C4-2B (cell line): ENCODE results near the gene YPEL1.

Source experiments
- H3K27ac ChIP-seq: fragments of 450-650 bp; 2 replicates; pipeline ENCODE4 v1.5.1; 2017
- ZFX ChIP-seq: fragments of 450-650 bp; IDR thresholded peaks from 2 replicates; pipeline ENCODE4 v1.6.1; 2017
- TF ChIP-seq, protein P1 (sequence below): fragments of 450-650 bp; conservative IDR thresholded peaks from 2 replicates; pipeline ENCODE4 v1.5.1; 2017; ENCODE audit warnings: mild to moderate bottlenecking

Gene YPEL1

DNA sequence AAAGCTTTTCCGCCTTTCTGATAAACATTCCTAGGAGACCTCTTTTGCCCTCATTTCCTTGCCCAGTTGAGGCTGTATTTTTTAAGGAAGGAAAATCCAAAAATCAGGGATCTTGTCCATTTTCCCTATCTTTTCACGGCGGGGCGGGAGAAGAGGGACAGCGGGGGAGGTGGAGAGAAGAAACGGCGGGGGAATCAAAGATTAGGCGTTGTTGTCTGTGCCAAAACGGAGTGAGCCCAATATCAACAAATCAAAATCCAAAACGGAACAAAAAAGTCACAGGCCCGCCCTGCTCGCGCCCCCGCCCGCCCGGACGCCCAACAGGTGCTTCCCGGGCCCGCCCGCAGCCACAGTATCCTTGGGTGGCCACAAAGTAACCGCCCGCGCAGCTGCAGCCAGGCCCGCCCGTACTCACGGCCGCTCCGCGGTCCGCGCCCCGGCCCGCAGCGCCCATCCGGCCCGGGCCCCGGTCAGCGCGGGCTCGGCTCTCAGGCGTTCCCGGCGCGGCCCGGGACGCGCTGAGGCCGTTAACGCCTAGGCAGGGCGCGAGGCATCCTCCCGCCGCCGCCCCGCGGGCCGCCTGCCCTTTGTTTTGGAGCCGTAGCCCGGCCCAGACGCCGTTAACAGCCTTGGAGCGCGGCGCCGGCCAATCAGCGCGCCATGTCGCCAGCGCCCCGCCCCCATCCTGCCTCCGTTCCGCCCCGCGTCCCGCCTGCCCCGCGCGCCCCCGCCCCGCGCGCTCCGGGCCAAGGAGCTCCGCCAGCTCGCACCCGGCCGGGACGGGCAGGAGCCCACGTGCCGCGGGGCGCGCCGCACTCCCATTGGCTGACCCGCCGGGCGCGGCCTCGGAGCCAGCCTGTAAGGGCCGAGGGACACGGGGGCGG lies at the start of gene YPEL1:
Gene YPEL1, minus strand, starts transcription at position 595 of the 884 bp plus-strand sequence. CDS start 25,050 bp downstream, outside the sequence.
- TF ChIP-seq, protein P1, sequence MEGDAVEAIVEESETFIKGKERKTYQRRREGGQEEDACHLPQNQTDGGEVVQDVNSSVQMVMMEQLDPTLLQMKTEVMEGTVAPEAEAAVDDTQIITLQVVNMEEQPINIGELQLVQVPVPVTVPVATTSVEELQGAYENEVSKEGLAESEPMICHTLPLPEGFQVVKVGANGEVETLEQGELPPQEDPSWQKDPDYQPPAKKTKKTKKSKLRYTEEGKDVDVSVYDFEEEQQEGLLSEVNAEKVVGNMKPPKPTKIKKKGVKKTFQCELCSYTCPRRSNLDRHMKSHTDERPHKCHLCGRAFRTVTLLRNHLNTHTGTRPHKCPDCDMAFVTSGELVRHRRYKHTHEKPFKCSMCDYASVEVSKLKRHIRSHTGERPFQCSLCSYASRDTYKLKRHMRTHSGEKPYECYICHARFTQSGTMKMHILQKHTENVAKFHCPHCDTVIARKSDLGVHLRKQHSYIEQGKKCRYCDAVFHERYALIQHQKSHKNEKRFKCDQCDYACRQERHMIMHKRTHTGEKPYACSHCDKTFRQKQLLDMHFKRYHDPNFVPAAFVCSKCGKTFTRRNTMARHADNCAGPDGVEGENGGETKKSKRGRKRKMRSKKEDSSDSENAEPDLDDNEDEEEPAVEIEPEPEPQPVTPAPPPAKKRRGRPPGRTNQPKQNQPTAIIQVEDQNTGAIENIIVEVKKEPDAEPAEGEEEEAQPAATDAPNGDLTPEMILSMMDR: no peak
- peak; percentile 17; the same call in 1 of the 2 replicates for TF ChIP-seq ZFX
- peak within 1 kb of the TSS; percentile 60 for H3K27ac ChIP-seq

- no peak for TF ChIP-seq ZFX
- TF ChIP-seq, protein P1: no peak
- H3K27ac ChIP-seq: no peak overlapping the region
These were observed 44.7 kb upstream of the YPEL1 start for GRCh38 chr22:21780259-21780658.

- no peak overlapping the region for H3K27ac ChIP-seq
- no peak for TF ChIP-seq ZFX
- TF ChIP-seq, protein P1: no peak
These were observed 43.9 kb upstream of the YPEL1 start for GRCh38 chr22:21779444-21779843.

DNA sequence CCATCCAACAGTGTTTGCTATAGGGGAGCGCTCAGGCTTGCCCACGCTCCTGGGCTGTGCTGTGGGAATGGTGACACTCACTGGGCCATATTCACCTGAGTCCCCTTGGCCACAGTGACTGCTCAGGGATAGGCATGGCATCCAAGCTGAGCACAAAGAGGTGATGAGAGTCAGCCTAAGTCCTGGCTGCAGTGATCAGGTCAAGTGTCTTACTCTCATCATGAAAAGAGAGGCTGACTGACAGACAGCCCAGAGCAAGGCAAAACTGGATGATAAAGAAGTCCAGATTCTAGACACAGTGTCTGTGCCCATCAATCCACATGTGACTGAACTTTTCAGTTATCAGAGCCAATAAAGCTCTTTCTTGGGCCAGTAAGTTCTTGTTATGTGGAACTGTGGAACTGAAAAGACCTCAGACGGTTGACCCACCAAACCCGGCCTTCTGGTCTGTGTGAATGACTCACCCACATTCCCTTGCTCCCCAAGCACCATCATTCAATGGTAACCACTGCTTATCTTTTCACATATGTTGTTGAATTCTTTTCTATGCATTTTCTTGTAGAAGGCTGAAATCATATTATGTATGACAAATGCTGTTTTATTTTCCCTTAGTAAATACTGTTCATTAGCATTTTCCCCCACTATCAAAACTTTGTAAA lies 43.2 kb upstream of the YPEL1 start:
- TF ChIP-seq ZFX: no peak
- TF ChIP-seq, protein P1: no peak

DNA sequence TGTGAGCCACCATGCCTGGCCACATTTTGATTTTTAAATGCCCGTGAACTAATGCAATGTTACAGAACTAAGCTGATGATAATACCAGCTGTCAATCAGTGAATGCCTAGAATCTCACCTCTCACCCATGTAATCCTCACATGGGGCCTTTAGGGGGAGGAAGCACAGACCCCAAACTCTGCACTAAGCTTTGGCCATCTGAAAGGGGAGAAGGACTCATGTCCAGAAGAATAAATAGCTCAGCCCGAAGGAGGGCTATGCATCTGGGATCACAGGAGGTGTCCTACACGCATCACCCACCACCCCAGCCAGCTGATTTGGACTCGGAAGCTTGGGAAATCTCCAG lies 36.0 kb upstream of the YPEL1 start:
- no peak overlapping the region for H3K27ac ChIP-seq
- TF ChIP-seq ZFX: no peak
- TF ChIP-seq, protein P1: no peak

More for the DNA sequence above, 43.2 kb upstream of the YPEL1 start:
- H3K27ac ChIP-seq: no peak overlapping the region

DNA sequence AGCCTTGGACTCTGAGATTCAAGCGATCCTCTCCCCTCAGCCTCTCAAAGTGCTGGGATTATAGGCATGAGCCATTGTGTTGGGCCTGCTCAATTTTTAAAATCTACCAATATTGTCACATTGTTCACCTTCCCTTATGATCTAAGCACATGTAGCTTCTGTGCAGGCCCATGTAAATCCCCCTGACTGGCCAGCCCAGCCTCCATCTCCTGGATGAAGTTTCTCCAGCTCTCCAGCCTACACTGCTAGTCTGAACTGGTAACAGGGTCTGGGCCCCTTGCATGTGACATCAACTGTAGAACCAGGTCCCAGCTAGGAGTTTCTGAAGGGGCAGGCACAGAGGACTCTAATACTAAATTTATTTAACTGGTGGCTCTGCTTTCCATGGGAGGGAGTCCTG lies 32.8 kb upstream of the YPEL1 start:
- no peak for TF ChIP-seq ZFX
- TF ChIP-seq, protein P1: no peak
- H3K27ac ChIP-seq: no peak overlapping the region
